ENCODE results near the gene LMBRD2. TPM values are rescaled to one million over a fixed set of nuclear protein-coding genes. Genes with fewer than 3 reads are reported as not detected.

Gene LMBRD2
- polyA plus RNA-seq, 1 donor (not counting 4 experiments of a cell fraction or from before 2014, with no cell fraction given): 4.7 TPM

- Histone ChIP-seq H3K36me3 (ENCODE audit: control insufficient read depth in 2 of 2, extremely low read depth in 1 of 2, insufficient read depth in 2 of 2, low read length in 2 of 2) (no peaks in the 10 kb centered on the region), H3K4me2 (ENCODE audit: control insufficient read depth, extremely low read depth, insufficient read depth, low read depth, low read length) (peak overlapping the region; percentile 26), H3K79me2 (ENCODE audit: control insufficient read depth, insufficient read depth, low read length) (no peaks in the 10 kb centered on the region), H4K20me1 (ENCODE audit: control insufficient read depth, extremely low read depth, insufficient read depth, low read length) (no peaks in the 10 kb centered on the region), H3K27ac (ENCODE audit: control insufficient read depth, insufficient read depth, low read length) (no peak overlapping the region), H3K9me3 (ENCODE audit: control insufficient read depth, low read depth, low read length) (no peaks in the 10 kb centered on the region), H3K4me3 (ENCODE audit: control insufficient read depth in 2 of 3, extremely low read depth in 1 of 3, insufficient read depth in 2 of 3, low read depth in 1 of 3, low read length in 3 of 3) (no peak overlapping the region), H3K9me1 (ENCODE audit: control insufficient read depth, extremely low read depth, insufficient read depth, low read length) (no peaks in the 10 kb centered on the region), H3K27me3 (ENCODE audit: control insufficient read depth, extremely low read depth, insufficient read depth, low read length) (no peaks in the 10 kb centered on the region), H3K4me1 (ENCODE audit: control insufficient read depth, extremely low read depth, insufficient read depth, low read length) (no peaks in the 10 kb centered on the region), H2AFZ (ENCODE audit: control insufficient read depth, low read length) (peak overlapping the region; percentile 81), H3K9ac (ENCODE audit: control insufficient read depth, extremely low read depth, insufficient read depth, low read length) (no peak overlapping the region)
- FAIRE-seq: peak; percentile 93
- peak; percentile 19 for DNase-seq (ENCODE audit: low read depth, low spot score)
- TF ChIP-seq EZH2 (IDR thresholded peaks at IDR 0.05; ENCODE audit: low read length) (no peak), CTCF (optimal IDR thresholded peaks at IDR 0.05 in 1 of 3, IDR thresholded peaks at IDR 0.05 in 1 of 3, conservative IDR thresholded peaks at IDR 0.05 in 1 of 3; ENCODE audit: extremely low read depth in 1 of 3, insufficient read depth in 2 of 3, low read length in 3 of 3) (peak; percentile 67 to 72 (median 72))
- dilution Hi-C loops (cut with MboI; ENCODE audit: extremely low pct_ligation_motif_present, low sequenced_read_pairs): no loop called here
These were observed 72.4 kb downstream of the LMBRD2 start for GRCh38 chr5:36079200-36079781.

DNA sequence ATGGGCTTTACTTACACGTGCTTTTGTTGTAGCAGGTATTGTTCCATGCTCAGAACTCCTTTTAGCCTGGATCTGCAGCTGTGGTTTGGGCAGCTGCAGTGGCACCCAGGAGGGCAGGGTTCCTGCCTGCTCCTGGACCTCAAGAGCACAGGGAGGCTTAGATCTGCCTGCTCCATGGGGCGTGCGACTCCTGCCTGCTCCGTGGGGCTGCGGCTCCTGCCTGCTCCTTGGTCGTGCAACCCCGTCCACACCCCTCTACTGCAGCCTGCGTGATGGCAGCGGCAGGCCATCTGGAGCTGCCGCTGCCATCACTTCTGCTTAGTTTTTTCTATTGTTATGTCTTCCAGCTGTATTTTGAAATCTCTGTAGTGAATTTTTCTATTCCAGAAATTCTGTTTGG lies 73.3 kb downstream of the LMBRD2 start:
- FAIRE-seq (no peak), DNase-seq (ENCODE audit: low read depth, low spot score) (no peak)
- dilution Hi-C loops (cut with MboI; ENCODE audit: extremely low pct_ligation_motif_present, low sequenced_read_pairs): no loop called here
- Histone ChIP-seq H3K36me3 (ENCODE audit: control insufficient read depth in 2 of 2, extremely low read depth in 1 of 2, insufficient read depth in 2 of 2, low read length in 2 of 2) (no peaks in the 10 kb centered on the region), H3K4me1 (ENCODE audit: control insufficient read depth, extremely low read depth, insufficient read depth, low read length) (no peaks in the 10 kb centered on the region), H3K4me2 (ENCODE audit: control insufficient read depth, extremely low read depth, insufficient read depth, low read depth, low read length) (no peak overlapping the region), H2AFZ (ENCODE audit: control insufficient read depth, low read length) (no peak overlapping the region), H3K9me3 (ENCODE audit: control insufficient read depth, low read depth, low read length) (no peaks in the 10 kb centered on the region), H3K9me1 (ENCODE audit: control insufficient read depth, extremely low read depth, insufficient read depth, low read length) (no peaks in the 10 kb centered on the region), H3K9ac (ENCODE audit: control insufficient read depth, extremely low read depth, insufficient read depth, low read length) (no peak overlapping the region), H3K79me2 (ENCODE audit: control insufficient read depth, insufficient read depth, low read length) (no peaks in the 10 kb centered on the region), H3K4me3 (ENCODE audit: control insufficient read depth in 2 of 3, extremely low read depth in 1 of 3, insufficient read depth in 2 of 3, low read depth in 1 of 3, low read length in 3 of 3) (no peak overlapping the region), H3K27me3 (ENCODE audit: control insufficient read depth, extremely low read depth, insufficient read depth, low read length) (no peaks in the 10 kb centered on the region), H4K20me1 (ENCODE audit: control insufficient read depth, extremely low read depth, insufficient read depth, low read length) (no peaks in the 10 kb centered on the region), H3K27ac (ENCODE audit: control insufficient read depth, insufficient read depth, low read length) (no peak overlapping the region)
- TF ChIP-seq CTCF (optimal IDR thresholded peaks at IDR 0.05 in 1 of 3, IDR thresholded peaks at IDR 0.05 in 1 of 3, conservative IDR thresholded peaks at IDR 0.05 in 1 of 3; ENCODE audit: extremely low read depth in 1 of 3, insufficient read depth in 2 of 3, low read length in 3 of 3) (no peak), EZH2 (IDR thresholded peaks at IDR 0.05; ENCODE audit: low read length) (no peak)

Data from keratinocyte (primary cell).